Activated naive CD4-positive, alpha-beta T cell treated with anti-CD3 and anti-CD28 coated beads, Interleukin-2, amount 50 U/mL, for 24 hours (primary cell): ENCODE data around the gene GET4.

Experiments
- H3K27ac Mint-ChIP-seq: one replicate; pipeline ENCODE4 v1.8.0; 2021; ENCODE audit warnings: mild to moderate bottlenecking, mixed read lengths
- H3K27me3 Mint-ChIP-seq: one replicate; pipeline ENCODE4 v1.8.0; 2021; ENCODE audit warnings: mixed read lengths
- H3K36me3 Mint-ChIP-seq: one replicate; pipeline ENCODE4 v1.8.0; 2021; ENCODE audit warnings: mixed read lengths
- H3K4me1 Mint-ChIP-seq: one replicate; pipeline ENCODE4 v1.8.0; 2021; ENCODE audit warnings: mixed read lengths
- H3K4me3 Mint-ChIP-seq: one replicate; pipeline ENCODE4 v1.8.0; 2021; ENCODE audit warnings: mild to moderate bottlenecking, mixed read lengths
- H3K9me3 Mint-ChIP-seq: one replicate; pipeline ENCODE4 v1.8.0; 2021; ENCODE audit warnings: mixed read lengths

The GET4 gene

DNA sequence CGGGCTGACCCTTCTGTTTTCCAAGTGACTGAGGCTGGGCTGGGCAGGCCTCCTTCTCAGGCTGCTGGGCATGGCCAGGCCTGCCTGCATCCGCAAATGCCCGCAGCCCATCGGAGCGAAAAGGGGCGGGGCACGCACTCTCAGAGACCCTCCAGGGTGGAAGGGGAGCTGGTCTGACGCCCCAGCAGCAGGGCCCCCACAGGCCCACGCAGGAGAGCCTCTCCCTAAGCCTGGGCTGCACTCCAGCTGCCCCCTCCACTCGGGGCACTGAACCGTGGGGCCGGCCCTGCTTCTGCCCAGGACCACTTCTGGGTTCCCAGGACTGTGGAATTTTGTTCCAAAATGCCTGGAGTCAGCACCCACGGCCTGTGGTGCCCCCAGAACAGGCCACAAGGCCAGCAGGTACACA is 68.8 kb downstream of the GET4 start:
- peaks cover 20% of the 10 kb centered on the region for H3K4me1 Mint-ChIP-seq
- no peaks in the 10 kb centered on the region for H3K27me3 Mint-ChIP-seq
- H3K36me3 Mint-ChIP-seq: no peaks in the 10 kb centered on the region
- H3K27ac Mint-ChIP-seq: no peak overlapping the region
- no peak overlapping the region for H3K4me3 Mint-ChIP-seq
- H3K9me3 Mint-ChIP-seq: no peaks in the 10 kb centered on the region

GRCh38 chr7:945556-946255 is 69.4 kb downstream of the GET4 start:
- H3K27me3 Mint-ChIP-seq: no peaks in the 10 kb centered on the region
- H3K4me1 Mint-ChIP-seq: peaks cover 17% of the 10 kb centered on the region
- no peaks in the 10 kb centered on the region for H3K36me3 Mint-ChIP-seq
- no peaks in the 10 kb centered on the region for H3K9me3 Mint-ChIP-seq
- H3K27ac Mint-ChIP-seq: no peak overlapping the region
- no peak overlapping the region for H3K4me3 Mint-ChIP-seq
